ENCODE measurements around the gene SIX6. TPM values are rescaled to one million over a fixed set of nuclear protein-coding genes. Genes with fewer than 3 reads are reported as not detected.
"Not testable (repeated sequence)": the region's sequence is repeated elsewhere in the genome, so short reads cannot be mapped to it uniquely, and the experiment has no call there.

SIX6 gene
- total RNA-seq, result not detected

DNA sequence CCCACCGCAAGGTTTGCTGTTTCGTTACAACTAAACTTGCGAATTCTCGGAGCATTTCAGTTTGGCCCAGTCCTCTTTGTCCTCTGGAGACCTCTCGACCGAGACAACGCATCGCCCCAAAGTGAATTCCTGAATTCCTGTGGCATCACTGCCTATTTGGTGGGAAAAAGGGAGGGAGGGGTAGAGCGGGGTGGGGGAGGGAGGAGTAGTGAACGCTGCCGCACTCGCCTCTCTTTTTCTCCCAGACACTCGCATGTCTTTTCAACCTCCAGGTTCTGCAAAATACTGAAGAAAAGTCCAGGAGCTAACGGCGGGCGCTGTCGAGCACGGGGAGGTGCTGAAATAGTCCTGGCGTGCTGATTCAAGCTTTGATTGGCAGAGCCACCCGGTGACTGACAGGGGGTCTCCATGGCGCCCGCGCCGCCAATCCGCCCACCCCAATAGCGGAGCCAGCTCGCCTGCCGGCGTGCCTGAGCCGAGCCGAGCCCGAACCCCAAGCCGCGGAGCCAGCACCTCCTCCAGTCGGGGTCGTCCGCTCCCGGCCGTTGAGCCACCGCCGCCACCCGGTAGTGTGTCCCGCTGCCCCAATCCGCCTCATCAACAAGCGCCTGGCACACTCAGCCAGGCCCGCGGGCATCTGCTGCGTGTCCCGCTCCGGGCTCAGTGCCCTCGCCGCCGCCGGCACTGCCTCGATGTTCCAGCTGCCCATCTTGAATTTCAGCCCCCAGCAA, at the start of gene SIX6:
Gene SIX6, plus strand, starts transcription at position 440 of the 731 bp plus-strand sequence. Its CDS starts 253 bp downstream, at position 693.
- intact Hi-C loops (cut with DNase I), result no loop called here
- no peak within 1 kb of the TSS for H3K4me3 ChIP-seq (replicated peaks in 1 of 3)
- peaks cover 14 to 29% of the 10 kb centered on the region in 2 donors for H3K4me1 ChIP-seq
- no peak for DNase-seq
- H3K9me3 ChIP-seq, result no peaks in the 10 kb centered on the region
- peaks cover 68% of the 10 kb centered on the region for H3K27me3 ChIP-seq
- 2 to 13% methylated on average over 19 to 23 of the region's 55 CpGs for WGBS, 2 donors
- TF ChIP-seq, protein P1, sequence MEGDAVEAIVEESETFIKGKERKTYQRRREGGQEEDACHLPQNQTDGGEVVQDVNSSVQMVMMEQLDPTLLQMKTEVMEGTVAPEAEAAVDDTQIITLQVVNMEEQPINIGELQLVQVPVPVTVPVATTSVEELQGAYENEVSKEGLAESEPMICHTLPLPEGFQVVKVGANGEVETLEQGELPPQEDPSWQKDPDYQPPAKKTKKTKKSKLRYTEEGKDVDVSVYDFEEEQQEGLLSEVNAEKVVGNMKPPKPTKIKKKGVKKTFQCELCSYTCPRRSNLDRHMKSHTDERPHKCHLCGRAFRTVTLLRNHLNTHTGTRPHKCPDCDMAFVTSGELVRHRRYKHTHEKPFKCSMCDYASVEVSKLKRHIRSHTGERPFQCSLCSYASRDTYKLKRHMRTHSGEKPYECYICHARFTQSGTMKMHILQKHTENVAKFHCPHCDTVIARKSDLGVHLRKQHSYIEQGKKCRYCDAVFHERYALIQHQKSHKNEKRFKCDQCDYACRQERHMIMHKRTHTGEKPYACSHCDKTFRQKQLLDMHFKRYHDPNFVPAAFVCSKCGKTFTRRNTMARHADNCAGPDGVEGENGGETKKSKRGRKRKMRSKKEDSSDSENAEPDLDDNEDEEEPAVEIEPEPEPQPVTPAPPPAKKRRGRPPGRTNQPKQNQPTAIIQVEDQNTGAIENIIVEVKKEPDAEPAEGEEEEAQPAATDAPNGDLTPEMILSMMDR (IDR thresholded peaks at IDR 0.05), result no peak
- TF ChIP-seq POLR2A (IDR thresholded peaks at IDR 0.05), result no peak
- no peaks in the 10 kb centered on the region for H3K36me3 ChIP-seq
- no peak within 1 kb of the TSS for H3K27ac ChIP-seq

GRCh38 chr14:60480248-60480647, 28.7 kb upstream of the SIX6 start:
- intact Hi-C loops (cut with DNase I); H3K4me3 ChIP-seq (replicated peaks in 1 of 3); H3K4me1 ChIP-seq; DNase-seq; H3K27ac ChIP-seq; H3K9me3 ChIP-seq; H3K27me3 ChIP-seq; H3K36me3 ChIP-seq: not testable (repeated sequence)
- 96 to 97% methylated on average over 7 of the region's 7 CpGs for WGBS, 2 donors

DNA sequence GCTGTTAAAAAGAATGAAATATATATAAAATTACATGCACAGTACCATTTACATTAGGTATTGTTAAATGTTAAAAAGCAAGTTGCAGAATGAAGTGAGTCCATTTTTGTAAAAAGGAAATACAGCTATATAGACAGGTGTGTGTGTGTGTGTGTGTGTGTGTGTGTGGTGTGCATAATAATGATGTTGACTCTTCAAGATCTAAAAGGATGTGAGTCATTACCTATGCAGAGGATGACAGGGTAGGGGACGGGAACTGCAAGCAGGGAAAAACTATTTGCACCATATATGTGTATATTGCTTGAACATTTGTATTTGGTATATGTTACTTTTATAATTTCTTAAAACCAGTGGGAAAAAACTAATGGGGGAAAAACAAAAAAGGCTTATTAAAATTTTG, 26.2 kb upstream of the SIX6 start:
- TF ChIP-seq, protein P1 (IDR thresholded peaks at IDR 0.05), result no peak
- no peak for TF ChIP-seq POLR2A (IDR thresholded peaks at IDR 0.05)

GRCh38 chr14:60485057-60485597, 23.8 kb upstream of the SIX6 start:
- Histone ChIP-seq H3K36me3 (no peaks in the 10 kb centered on the region), H3K27ac (no peak overlapping the region), H3K9me3 (no peaks in the 10 kb centered on the region), H3K4me3 (replicated peaks in 1 of 3) (peak overlapping the region in 1 of 3 donors; percentile 2), H3K27me3 (peaks cover 14% of the 10 kb centered on the region), H3K4me1 (peaks cover 0 to 8% of the 10 kb centered on the region in 2 donors)
- TF ChIP-seq POLR2A (IDR thresholded peaks at IDR 0.05), result no peak
- TF ChIP-seq, protein P1 (IDR thresholded peaks at IDR 0.05), result no peak
- WGBS, 2 donors, result 8 to 9% methylated on average over 25 of the region's 25 CpGs
- no peak for DNase-seq
- intact Hi-C loops (cut with DNase I), result no loop called here

More for the DNA sequence above, 26.2 kb upstream of the SIX6 start:
- 86 to 92% methylated on average over 1 of the region's 1 CpG for WGBS, 2 donors
- intact Hi-C loops (cut with DNase I), result no loop called here
- Histone ChIP-seq H3K27ac (no peak overlapping the region), H3K36me3 (no peaks in the 10 kb centered on the region), H3K4me3 (replicated peaks in 1 of 3) (no peak overlapping the region), H3K27me3 (peaks cover 14% of the 10 kb centered on the region), H3K4me1 (peaks cover 0 to 8% of the 10 kb centered on the region in 2 donors), H3K9me3 (no peaks in the 10 kb centered on the region)
- DNase-seq, result no peak

- H3K4me1 ChIP-seq, result peaks cover 0 to 8% of the 10 kb centered on the region in 2 donors
- peak within 1 kb of the TSS in 1 of 3 donors; percentile 2 for H3K4me3 ChIP-seq (replicated peaks in 1 of 3)
- DNase-seq, result no peak
- intact Hi-C loops (cut with DNase I), result no loop called here
- H3K27ac ChIP-seq, result no peak within 1 kb of the TSS
- 5 to 8% methylated on average over 43 to 46 of the region's 57 CpGs for WGBS, 2 donors
- H3K27me3 ChIP-seq, result peaks cover 14% of the 10 kb centered on the region
- TF ChIP-seq, protein P1 (IDR thresholded peaks at IDR 0.05), result no peak
- no peak for TF ChIP-seq POLR2A (IDR thresholded peaks at IDR 0.05)
- no peaks in the 10 kb centered on the region for H3K36me3 ChIP-seq
- no peaks in the 10 kb centered on the region for H3K9me3 ChIP-seq
These were observed 23.2 kb upstream of the SIX6 start, which contains the start of gene C14orf39 for GRCh38 chr14:60485598-60486251. C14orf39 (minus strand) TSS chr14:60486063; CDS start chr14:60485078, 985 bp downstream.
